GM19372 (cell line): ENCODE data around the gene RIOK3.
"Not testable (repeated sequence)": the region's sequence is repeated elsewhere in the genome, so short reads cannot be mapped to it uniquely, and the experiment has no call there.

Experiments
- ATAC-seq: cut with Tn5 transposase; IDR thresholded peaks from one replicate; pipeline ENCODE4 v1.9.1; 2021; ENCODE audit warnings: mild to moderate bottlenecking, low read depth, moderate library complexity; ENCODE audit not compliant: unreplicated experiment

Gene RIOK3

GRCh38 chr18:23452728-23453679, at the start of gene RIOK3:
Gene RIOK3, plus strand, starts transcription at chr18:23453287. Its CDS starts 153 bp downstream, at chr18:23453440.
- ATAC-seq, result peak; percentile 98

- no peak for ATAC-seq
Observed at GRCh38 chr18:23403310-23403709, 49.8 kb upstream of the RIOK3 start.

- no peak for ATAC-seq
Observed at GRCh38 chr18:23405636-23406035, 47.5 kb upstream of the RIOK3 start.

- ATAC-seq, result no peak
Observed at GRCh38 chr18:23406271-23406787, 46.8 kb upstream of the RIOK3 start.

GRCh38 chr18:23412351-23412964, 40.6 kb upstream of the RIOK3 start:
- ATAC-seq, result no peak

GRCh38 chr18:23415515-23415914, 37.6 kb upstream of the RIOK3 start:
- no peak for ATAC-seq

- ATAC-seq, result no peak
Observed at GRCh38 chr18:23416298-23416697, 36.8 kb upstream of the RIOK3 start.

GRCh38 chr18:23421277-23421676, 31.8 kb upstream of the RIOK3 start:
- no peak for ATAC-seq

- ATAC-seq, result peak; percentile 81
Observed at GRCh38 chr18:23422751-23423418, 30.2 kb upstream of the RIOK3 start.

GRCh38 chr18:23424616-23425015, 28.5 kb upstream of the RIOK3 start:
- no peak for ATAC-seq

- ATAC-seq, result no peak
Observed at GRCh38 chr18:23428821-23429220, 24.3 kb upstream of the RIOK3 start.

GRCh38 chr18:23429538-23429937, 23.5 kb upstream of the RIOK3 start:
- ATAC-seq, result not testable (repeated sequence)

GRCh38 chr18:23433360-23433759, 19.7 kb upstream of the RIOK3 start:
- no peak for ATAC-seq

GRCh38 chr18:23437357-23438045, 15.6 kb upstream of the RIOK3 start:
- peak; percentile 99 for ATAC-seq

- ATAC-seq, result no peak
Observed at GRCh38 chr18:23438046-23438377, 15.1 kb upstream of the RIOK3 start.

GRCh38 chr18:23438608-23439366, 14.3 kb upstream of the RIOK3 start:
- ATAC-seq, result no peak

- ATAC-seq, result no peak
Observed at GRCh38 chr18:23440131-23440530, 13.0 kb upstream of the RIOK3 start.

GRCh38 chr18:23442958-23443357, 10.1 kb upstream of the RIOK3 start:
- ATAC-seq, result no peak

GRCh38 chr18:23448291-23448690, 4.8 kb upstream of the RIOK3 start:
- ATAC-seq, result no peak

GRCh38 chr18:23450022-23450421, 3.1 kb upstream of the RIOK3 start:
- no peak for ATAC-seq
